WTC11 (cell line): ENCODE results near the gene DOP1A.

Source experiments
- HMGXB4 ChIP-seq: sonication (generic); formaldehyde crosslinking; IDR thresholded peaks from 2 replicates; pipeline ENCODE4 v1.8.1; 2023; ENCODE audit warnings: mild to moderate bottlenecking, moderate library complexity, missing genetic modification reagents
- IRF2 ChIP-seq: sonication (generic); formaldehyde crosslinking; IDR thresholded peaks from 2 replicates; pipeline ENCODE4 v1.8.0; 2022; ENCODE audit warnings: low read depth, missing genetic modification reagents, borderline replicate concordance
- PRDM15 ChIP-seq: sonication (generic); formaldehyde crosslinking; IDR thresholded peaks from 2 replicates; pipeline ENCODE4 v1.8.0; 2022; ENCODE audit warnings: missing genetic modification reagents
- SP1 ChIP-seq: sonication (generic); formaldehyde crosslinking; conservative IDR thresholded peaks from 2 replicates; pipeline ENCODE4 v1.8.1; 2022; ENCODE audit warnings: missing genetic modification reagents

GRCh38 chr6:83199863-83200225 lies 132.4 kb downstream of the DOP1A start:
- TF ChIP-seq PRDM15 (CRISPR knock-in tag): no peak
- no peak for TF ChIP-seq SP1
- no peak for TF ChIP-seq HMGXB4 (CRISPR knock-in tag)
- no peak for TF ChIP-seq IRF2 (CRISPR knock-in tag)
